ENCODE results near the gene ITGA4.

Gene ITGA4

GRCh38 chr2:181515719-181516118 lies 58.5 kb downstream of the ITGA4 start:
- no peak overlapping the region for H3K4me3 ChIP-seq (ENCODE audit: low read depth, low read length)
- TF ChIP-seq CTCF (IDR thresholded peaks at IDR 0.05; ENCODE audit: low read depth, low read length) = no peak

GRCh38 chr2:181516992-181517391 lies 59.8 kb downstream of the ITGA4 start:
- no peak for TF ChIP-seq CTCF (IDR thresholded peaks at IDR 0.05; ENCODE audit: low read depth, low read length)
- H3K4me3 ChIP-seq (ENCODE audit: low read depth, low read length) = no peak overlapping the region

GRCh38 chr2:181517685-181518301 lies 60.6 kb downstream of the ITGA4 start:
- no peak overlapping the region for H3K4me3 ChIP-seq (ENCODE audit: low read depth, low read length)
- TF ChIP-seq CTCF (IDR thresholded peaks at IDR 0.05; ENCODE audit: low read depth, low read length) = no peak

GRCh38 chr2:181520253-181520652 lies 63.1 kb downstream of the ITGA4 start:
- no peak for TF ChIP-seq CTCF (IDR thresholded peaks at IDR 0.05; ENCODE audit: low read depth, low read length)
- no peak overlapping the region for H3K4me3 ChIP-seq (ENCODE audit: low read depth, low read length)

GRCh38 chr2:181523756-181524155 lies 66.6 kb downstream of the ITGA4 start:
- no peak overlapping the region for H3K4me3 ChIP-seq (ENCODE audit: low read depth, low read length)
- no peak for TF ChIP-seq CTCF (IDR thresholded peaks at IDR 0.05; ENCODE audit: low read depth, low read length)

GRCh38 chr2:181526014-181526413 lies 68.8 kb downstream of the ITGA4 start:
- no peak overlapping the region for H3K4me3 ChIP-seq (ENCODE audit: low read depth, low read length)
- no peak for TF ChIP-seq CTCF (IDR thresholded peaks at IDR 0.05; ENCODE audit: low read depth, low read length)

- TF ChIP-seq CTCF (IDR thresholded peaks at IDR 0.05; ENCODE audit: low read depth, low read length) = no peak
- no peak overlapping the region for H3K4me3 ChIP-seq (ENCODE audit: low read depth, low read length)
Measured at GRCh38 chr2:181527058-181527457, 69.9 kb downstream of the ITGA4 start.
